ENCODE results near the gene YOD1. TPM values are rescaled to one million over a fixed set of nuclear protein-coding genes. Genes with fewer than 3 reads are reported as not detected.

Gene YOD1
- total RNA-seq, 1 donor from 2014 or later, result 12.3 TPM

DNA sequence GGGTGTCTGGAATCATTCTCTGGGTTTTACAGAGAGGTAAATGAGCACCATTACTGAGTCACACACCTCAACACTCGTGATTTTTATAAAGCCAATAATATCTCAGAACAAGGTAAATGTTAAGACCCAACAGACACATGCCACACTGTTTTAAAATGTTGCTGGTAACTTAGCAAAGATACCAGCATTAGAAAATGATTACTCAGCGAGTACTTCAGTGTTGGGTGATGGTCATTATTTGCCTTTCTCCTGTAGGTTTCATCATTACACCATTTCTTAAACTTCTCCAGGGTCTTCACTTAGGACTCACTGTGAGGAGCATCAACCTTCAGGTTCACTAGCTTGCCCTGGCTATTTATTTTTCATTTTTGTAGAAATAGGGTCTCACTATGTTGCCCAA, 30.8 kb upstream of the YOD1 start:
- H3K27ac Mint-ChIP-seq, result no peak overlapping the region
- DNase-seq (ENCODE audit: extremely low spot score, unreplicated experiment), result no peak
- H3K9me3 Mint-ChIP-seq, result no peaks in the 10 kb centered on the region
- no peaks in the 10 kb centered on the region for H3K36me3 Mint-ChIP-seq
- H3K4me3 Mint-ChIP-seq, result no peak overlapping the region
- TF ChIP-seq CTCF (conservative IDR thresholded peaks at IDR 0.05), result no peak
- no peaks in the 10 kb centered on the region for H3K27me3 Mint-ChIP-seq
- peaks cover 18% of the 10 kb centered on the region for H3K4me1 Mint-ChIP-seq (ENCODE audit: unreplicated experiment)

- no peaks in the 10 kb centered on the region for H3K9me3 Mint-ChIP-seq
- H3K27ac Mint-ChIP-seq, result no peak overlapping the region
- H3K4me1 Mint-ChIP-seq (ENCODE audit: unreplicated experiment), result peaks cover 18% of the 10 kb centered on the region
- H3K4me3 Mint-ChIP-seq, result no peak overlapping the region
- H3K36me3 Mint-ChIP-seq, result no peaks in the 10 kb centered on the region
- no peaks in the 10 kb centered on the region for H3K27me3 Mint-ChIP-seq
- no peak for DNase-seq (ENCODE audit: extremely low spot score, unreplicated experiment)
- no peak for TF ChIP-seq CTCF (conservative IDR thresholded peaks at IDR 0.05)
These were observed 30.1 kb upstream of the YOD1 start for GRCh38 chr1:207081088-207081487.

GRCh38 chr1:207079706-207080241, 28.8 kb upstream of the YOD1 start:
- no peak for DNase-seq (ENCODE audit: extremely low spot score, unreplicated experiment)
- no peak for TF ChIP-seq CTCF (conservative IDR thresholded peaks at IDR 0.05)
- no peaks in the 10 kb centered on the region for H3K9me3 Mint-ChIP-seq
- H3K27me3 Mint-ChIP-seq, result no peaks in the 10 kb centered on the region
- no peak overlapping the region for H3K4me3 Mint-ChIP-seq
- H3K4me1 Mint-ChIP-seq (ENCODE audit: unreplicated experiment), result peaks cover 11% of the 10 kb centered on the region
- no peaks in the 10 kb centered on the region for H3K36me3 Mint-ChIP-seq
- no peak overlapping the region for H3K27ac Mint-ChIP-seq

- Mint-ChIP-seq H3K4me3 (no peak overlapping the region), H3K36me3 (peaks cover 4% of the 10 kb centered on the region), H3K9me3 (no peaks in the 10 kb centered on the region), H3K27ac (no peak overlapping the region), H3K27me3 (no peaks in the 10 kb centered on the region), H3K4me1 (ENCODE audit: unreplicated experiment) (peaks cover 10% of the 10 kb centered on the region)
- no peak for TF ChIP-seq CTCF (conservative IDR thresholded peaks at IDR 0.05)
- DNase-seq (ENCODE audit: extremely low spot score, unreplicated experiment), result no peak
These were observed 27.6 kb upstream of the YOD1 start for GRCh38 chr1:207078578-207079132.

GRCh38 chr1:207077470-207078377, 26.7 kb upstream of the YOD1 start:
- peaks cover 8% of the 10 kb centered on the region for H3K36me3 Mint-ChIP-seq
- no peak for DNase-seq (ENCODE audit: extremely low spot score, unreplicated experiment)
- peak overlapping the region; percentile 26 for H3K27ac Mint-ChIP-seq
- peaks cover 10% of the 10 kb centered on the region for H3K4me1 Mint-ChIP-seq (ENCODE audit: unreplicated experiment)
- no peak overlapping the region for H3K4me3 Mint-ChIP-seq
- H3K27me3 Mint-ChIP-seq, result no peaks in the 10 kb centered on the region
- TF ChIP-seq CTCF (conservative IDR thresholded peaks at IDR 0.05), result peak; percentile 91
- H3K9me3 Mint-ChIP-seq, result no peaks in the 10 kb centered on the region

Data from type B pancreatic cell (in vitro differentiated cells).